ENCODE results near the gene CTSF. TPM values are rescaled to one million over a fixed set of nuclear protein-coding genes. Genes with fewer than 3 reads are reported as not detected.
A peak's percentile ranks its signal among the peaks of the same experiment; 100 is the strongest.
"Not testable (repeated sequence)": the region's sequence is repeated elsewhere in the genome, so short reads cannot be mapped to it uniquely, and the experiment has no call there.

The CTSF gene
- total and polyA plus RNA-seq, 4 experiments from 2014 or later, result 13.3 to 31.7 (median 23.3) TPM

- no peak for DNase-seq
- intact Hi-C loops (cut with micrococcal nuclease), result loop anchor here (1.0 kb wide), 2 partner anchors 46 to 131 kb away; partner anchors contain the start of genes CCDC87 and CCS
- Histone ChIP-seq H3K9me3 (ENCODE audit: control insufficient read depth in 1 of 2, low read length in 2 of 2) (no peaks in the 10 kb centered on the region), H3K4me3 (ENCODE audit: low read length in 2 of 2) (no peak overlapping the region), H3K27me3 (ENCODE audit: insufficient read depth, low read length) (no peaks in the 10 kb centered on the region), H3K36me3 (ENCODE audit: insufficient read depth, low read length) (no peaks in the 10 kb centered on the region), H3K4me1 (ENCODE audit: insufficient read depth, low read length) (peaks cover 35% of the 10 kb centered on the region), H3K27ac (ENCODE audit: low read depth, low read length) (peak overlapping the region; percentile 82)
- ChIA-PET CTCF (ENCODE audit: partially characterized antibody) (interaction anchor here (2.1 to 2.9 kb wide), 2 partner anchors 33 to 131 kb away, joined by 11 to 17 read pairs; partner anchors contain the start of gene RBM4B), POLR2A (ENCODE audit: partially characterized antibody) (interaction anchor here (0.9 to 4.1 kb wide), 12 partner anchors 7 to 296 kb away, joined by 3 to 44 read pairs (median 7); partner anchors contain the start of genes BBS1, PELI3, RBM14 and RBM4)
- Mint-ChIP-seq H3K27ac (peak overlapping the region in 4 of 7 donors; percentile 23 to 85 (median 56)), H3K4me1 (peaks cover 17 to 50% (median 29%) of the 10 kb centered on the region in 4 donors), H3K27me3 (no peaks in the 10 kb centered on the region), H3K9me3 (no peaks in the 10 kb centered on the region), H3K4me3 (peak overlapping the region; percentile 85 to 93 (median 87)), H3K36me3 (peaks cover 13 to 23% of the 10 kb centered on the region in 2 donors)
These were observed 21.3 kb downstream of the CTSF start for GRCh38 chr11:66546966-66547661.

- Mint-ChIP-seq H3K9me3 (no peaks in the 10 kb centered on the region), H3K36me3 (peaks cover 20 to 29% of the 10 kb centered on the region in 2 donors), H3K4me3 (peak within 1 kb of the TSS; percentile 85 to 93 (median 87)), H3K4me1 (peaks cover 21 to 57% (median 33%) of the 10 kb centered on the region in 4 donors), H3K27ac (peak within 1 kb of the TSS; percentile 67 to 91 (median 89)), H3K27me3 (no peaks in the 10 kb centered on the region)
- Histone ChIP-seq H3K36me3 (ENCODE audit: insufficient read depth, low read length) (no peaks in the 10 kb centered on the region), H3K27me3 (ENCODE audit: insufficient read depth, low read length) (no peaks in the 10 kb centered on the region), H3K9me3 (ENCODE audit: control insufficient read depth in 1 of 2, low read length in 2 of 2) (no peaks in the 10 kb centered on the region), H3K27ac (ENCODE audit: low read depth, low read length) (peak within 1 kb of the TSS; percentile 82), H3K4me3 (ENCODE audit: low read length in 2 of 2) (peak within 1 kb of the TSS; percentile 82 to 84), H3K4me1 (ENCODE audit: insufficient read depth, low read length) (peaks cover 35% of the 10 kb centered on the region)
- no peak for DNase-seq
- intact Hi-C loops (cut with micrococcal nuclease), result loop anchor here (1.0 kb wide), 2 partner anchors 47 to 132 kb away; partner anchors contain the start of genes CCDC87 and CCS
- ChIA-PET CTCF (ENCODE audit: partially characterized antibody) (interaction anchor here (2.1 to 2.9 kb wide), 2 partner anchors 34 to 131 kb away, joined by 11 to 17 read pairs; partner anchors contain the start of gene RBM4B), POLR2A (ENCODE audit: partially characterized antibody) (interaction anchor here (0.6 to 4.1 kb wide), 24 partner anchors 8 to 658 kb away, joined by 3 to 44 read pairs (median 5); partner anchors contain the start of genes BBS1, CCDC87, CCS and CTSF)
These were observed 21.9 kb downstream of the CTSF start, which contains the start of gene ACTN3 for GRCh38 chr11:66546368-66546965. ACTN3 (plus strand) TSS chr11:66546903; CDS start chr11:66546938, 35 bp downstream.

GRCh38 chr11:66545701-66546367 is 22.6 kb downstream of the CTSF start, which contains the start of gene ZDHHC24:
ZDHHC24 (minus strand) TSS chr11:66546048; CDS start chr11:66546003, 45 bp downstream.
- peak within 1 kb of the TSS; percentile 82 to 84 for H3K4me3 ChIP-seq (ENCODE audit: low read length in 2 of 2)
- peaks cover 22 to 59% (median 34%) of the 10 kb centered on the region in 4 donors for H3K4me1 Mint-ChIP-seq

GRCh38 chr11:66544952-66545351 is 23.5 kb downstream of the CTSF start:
- not testable (repeated sequence) for DNase-seq; H3K36me3 ChIP-seq (ENCODE audit: insufficient read depth, low read length); H3K27me3 ChIP-seq (ENCODE audit: insufficient read depth, low read length); H3K9me3 Mint-ChIP-seq; H3K9me3 ChIP-seq (ENCODE audit: control insufficient read depth in 1 of 2, low read length in 2 of 2); H3K27me3 Mint-ChIP-seq
- ChIA-PET CTCF (ENCODE audit: partially characterized antibody) (interaction anchor here (0.9 to 2.9 kb wide), 3 partner anchors 35 to 133 kb away, joined by 5 to 17 read pairs (median 11); partner anchors contain the start of genes MRPL11 and RBM4B), POLR2A (ENCODE audit: partially characterized antibody) (interaction anchor here (0.6 to 4.1 kb wide), 14 partner anchors 15 to 695 kb away, joined by 3 to 44 read pairs (median 7); partner anchors contain the start of genes BBS1, CCDC87, CCS and CTSF)
- H3K4me1 ChIP-seq (ENCODE audit: insufficient read depth, low read length), result peaks cover 35% of the 10 kb centered on the region
- Mint-ChIP-seq H3K36me3 (peaks cover 23 to 30% of the 10 kb centered on the region in 2 donors), H3K4me3 (peak overlapping the region; percentile 85 to 96 (median 90)), H3K27ac (peak overlapping the region; percentile 67 to 98 (median 92)), H3K4me1 (peaks cover 22 to 59% (median 34%) of the 10 kb centered on the region in 4 donors)
- intact Hi-C loops (cut with micrococcal nuclease), result loop anchor here (1.0 to 2.0 kb wide), 2 partner anchors 66 to 71 kb away; partner anchors contain the start of gene RBM14
- peak overlapping the region; percentile 82 for H3K27ac ChIP-seq (ENCODE audit: low read depth, low read length)
- H3K4me3 ChIP-seq (ENCODE audit: low read length in 2 of 2), result peak overlapping the region; percentile 82 to 84

More at GRCh38 chr11:66545701-66546367, 22.6 kb downstream of the CTSF start, which contains the start of gene ZDHHC24:
- peak within 1 kb of the TSS; percentile 82 for H3K27ac ChIP-seq (ENCODE audit: low read depth, low read length)
- H3K27me3 ChIP-seq (ENCODE audit: insufficient read depth, low read length), result no peaks in the 10 kb centered on the region
- H3K9me3 Mint-ChIP-seq, result no peaks in the 10 kb centered on the region
- peak; percentile 79 to 86 (median 82) for DNase-seq
- intact Hi-C loops (cut with micrococcal nuclease), result loop anchor here (1.0 to 2.0 kb wide), 3 partner anchors 47 to 132 kb away; partner anchors contain the start of genes CCDC87 and CCS
- no peaks in the 10 kb centered on the region for H3K27me3 Mint-ChIP-seq
- peaks cover 23 to 30% of the 10 kb centered on the region in 2 donors for H3K36me3 Mint-ChIP-seq
- no peaks in the 10 kb centered on the region for H3K36me3 ChIP-seq (ENCODE audit: insufficient read depth, low read length)
- ChIA-PET POLR2A (ENCODE audit: partially characterized antibody) (interaction anchor here (0.6 to 4.1 kb wide), 26 partner anchors 9 to 694 kb away, joined by 3 to 44 read pairs (median 5); partner anchors contain the start of genes BBS1, CCDC87, CCS and CTSF), CTCF (ENCODE audit: partially characterized antibody) (interaction anchor here (0.9 to 2.9 kb wide), 3 partner anchors 34 to 132 kb away, joined by 5 to 17 read pairs (median 11); partner anchors contain the start of genes MRPL11 and RBM4B)
- H3K4me3 Mint-ChIP-seq, result peak within 1 kb of the TSS; percentile 85 to 96 (median 92)
- H3K27ac Mint-ChIP-seq, result peak within 1 kb of the TSS; percentile 67 to 98 (median 92)
- H3K9me3 ChIP-seq (ENCODE audit: control insufficient read depth in 1 of 2, low read length in 2 of 2), result no peaks in the 10 kb centered on the region
- peaks cover 35% of the 10 kb centered on the region for H3K4me1 ChIP-seq (ENCODE audit: insufficient read depth, low read length)

GRCh38 chr11:66543263-66544107 is 24.9 kb downstream of the CTSF start:
- H3K27ac Mint-ChIP-seq, result peak overlapping the region; percentile 67 to 98 (median 89)
- peak overlapping the region; percentile 49 to 81 (median 72) for H3K4me3 Mint-ChIP-seq
- Histone ChIP-seq H3K27ac (ENCODE audit: low read depth, low read length) (peak overlapping the region; percentile 57), H3K36me3 (ENCODE audit: insufficient read depth, low read length) (no peaks in the 10 kb centered on the region), H3K9me3 (ENCODE audit: control insufficient read depth in 1 of 2, low read length in 2 of 2) (no peaks in the 10 kb centered on the region), H3K4me1 (ENCODE audit: insufficient read depth, low read length) (peaks cover 35% of the 10 kb centered on the region), H3K4me3 (ENCODE audit: low read length in 2 of 2) (peak overlapping the region; percentile 11 to 26), H3K27me3 (ENCODE audit: insufficient read depth, low read length) (no peaks in the 10 kb centered on the region)
- CTCF ChIA-PET (ENCODE audit: partially characterized antibody), result interaction anchor here (1.0 to 1.8 kb wide), 4 partner anchors 26 to 135 kb away, joined by 3 to 5 read pairs (median 4); partner anchors contain the start of genes RBM4 and RBM4B
- H3K9me3 Mint-ChIP-seq, result no peaks in the 10 kb centered on the region
- intact Hi-C loops (cut with micrococcal nuclease), result loop anchor here (1.0 to 2.0 kb wide), 2 partner anchors 65 to 73 kb away; partner anchors contain the start of gene RBM14
- H3K27me3 Mint-ChIP-seq, result no peaks in the 10 kb centered on the region
- POLR2A ChIA-PET (ENCODE audit: partially characterized antibody), result interaction anchor here (0.7 to 4.1 kb wide), 8 partner anchors 25 to 300 kb away, joined by 3 to 44 read pairs (median 4); partner anchors contain the start of genes BBS1, CTSF, DPP3 and RBM14
- DNase-seq, result peak; percentile 66 to 78 (median 72)
- H3K36me3 Mint-ChIP-seq, result peaks cover 27 to 37% of the 10 kb centered on the region in 2 donors
- peaks cover 22 to 54% (median 34%) of the 10 kb centered on the region in 4 donors for H3K4me1 Mint-ChIP-seq

Data from CD4-positive, alpha-beta memory T cell (primary cell).